HG02885 (cell line): ENCODE results near the gene LRIF1.

Source experiments
- ATAC-seq: cut with Tn5 transposase; IDR thresholded peaks from one replicate; pipeline ENCODE4 v1.9.1; 2021; ENCODE audit warnings: mild to moderate bottlenecking; ENCODE audit not compliant: unreplicated experiment, poor library complexity

Gene LRIF1

DNA sequence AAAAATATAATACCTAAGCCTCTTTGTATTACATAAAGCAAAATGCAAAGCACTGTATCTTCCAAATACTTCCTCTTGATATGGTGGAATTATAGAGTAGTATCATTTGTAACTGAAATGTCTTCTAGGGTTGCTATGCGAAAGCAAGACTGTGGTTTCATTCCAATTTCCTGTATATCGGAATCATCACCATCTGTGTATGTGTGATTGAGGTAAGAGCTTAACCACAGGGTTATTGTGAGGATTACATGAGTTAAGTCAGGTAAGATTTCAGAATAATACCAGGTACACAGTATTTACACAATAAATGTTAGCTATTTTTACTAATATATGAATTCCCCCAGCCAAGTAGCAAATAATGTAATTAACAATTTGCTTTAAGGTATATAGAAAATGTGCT is 66.0 kb downstream of the LRIF1 start:
- ATAC-seq: no peak
